ENCODE results near the gene TRAPPC3.

The TRAPPC3 gene

GRCh38 chr1:36116901-36117300 is 32.4 kb downstream of the TRAPPC3 start:
- H3K4me1 ChIP-seq (ENCODE audit: control insufficient read depth, insufficient read depth, low read length), result no peaks in the 10 kb centered on the region
- no peaks in the 10 kb centered on the region for H3K9me3 ChIP-seq (ENCODE audit: control insufficient read depth, insufficient read depth, low read depth, low read length)
- ChIA-PET POLR2A (no interaction called here), CTCF (interaction anchor here (1.4 to 7.5 kb wide), 2 partner anchors 15 to 17 kb away, joined by 4 to 65 read pairs; no protein-coding TSS in a partner anchor)
- TF ChIP-seq ZBTB6 (tag by site-specific recombination; IDR thresholded peaks at IDR 0.05) (0 out of 2 replicates have a peak, but pooled peaks have one; percentile 46), PRDM10 (tag by site-specific recombination; IDR thresholded peaks at IDR 0.05) (no peak)
- no peaks in the 10 kb centered on the region for H3K36me3 ChIP-seq (ENCODE audit: control insufficient read depth in 2 of 2, insufficient read depth in 1 of 2, low read length in 2 of 2)
- no peak overlapping the region for H3K4me3 ChIP-seq (ENCODE audit: low read depth, low read length)
- no peak overlapping the region for H3K27ac ChIP-seq (ENCODE audit: extremely low read depth, low read depth, low read length)

- ChIA-PET CTCF (interaction anchor here (0.6 to 7.5 kb wide), 2 partner anchors 18 to 34 kb away, joined by 5 to 65 read pairs; no protein-coding TSS in a partner anchor), POLR2A (no interaction called here)
- no peaks in the 10 kb centered on the region for H3K36me3 ChIP-seq (ENCODE audit: control insufficient read depth in 2 of 2, insufficient read depth in 1 of 2, low read length in 2 of 2)
- no peak overlapping the region for H3K27ac ChIP-seq (ENCODE audit: extremely low read depth, low read depth, low read length)
- no peaks in the 10 kb centered on the region for H3K4me1 ChIP-seq (ENCODE audit: control insufficient read depth, insufficient read depth, low read length)
- no peaks in the 10 kb centered on the region for H3K9me3 ChIP-seq (ENCODE audit: control insufficient read depth, insufficient read depth, low read depth, low read length)
- H3K4me3 ChIP-seq (ENCODE audit: low read depth, low read length), result no peak overlapping the region
- TF ChIP-seq ZIC2 (tag by site-specific recombination; IDR thresholded peaks at IDR 0.05) (peak; percentile 35), ZNF398 (tag by site-specific recombination; IDR thresholded peaks at IDR 0.05) (0 out of 2 replicates have a peak, but pooled peaks have one; percentile 9), KLF9 (tag by site-specific recombination; IDR thresholded peaks at IDR 0.05; ENCODE audit: low read depth) (no peak), ZNF530 (tag by site-specific recombination; IDR thresholded peaks at IDR 0.05; ENCODE audit: low read depth) (no peak)
Observed at GRCh38 chr1:36115931-36116330, 33.4 kb downstream of the TRAPPC3 start.

- no peak for TF ChIP-seq ZNF324 (tag by site-specific recombination; IDR thresholded peaks at IDR 0.05)
- TF ChIP-seq ZNF341 (tag by site-specific recombination; IDR thresholded peaks at IDR 0.05; ENCODE audit: low read depth), result 0 out of 2 replicates have a peak, but pooled peaks have one; percentile 33
- TF ChIP-seq ZNF146 (tag by site-specific recombination; IDR thresholded peaks at IDR 0.05), result no peak
- TF ChIP-seq ZNF394 (tag by site-specific recombination; IDR thresholded peaks at IDR 0.05; ENCODE audit: borderline replicate concordance), result no peak
- TF ChIP-seq ZNF416 (tag by site-specific recombination; IDR thresholded peaks at IDR 0.05), result no peak
- TF ChIP-seq ZBTB21 (tag by site-specific recombination; IDR thresholded peaks at IDR 0.05), result no peak
- peak; percentile 72 for TF ChIP-seq ZIC2 (tag by site-specific recombination; IDR thresholded peaks at IDR 0.05)
- H3K4me1 ChIP-seq (ENCODE audit: control insufficient read depth, insufficient read depth, low read length), result no peaks in the 10 kb centered on the region
- ChIA-PET POLR2A (no interaction called here), CTCF (interaction anchor here (0.6 to 7.5 kb wide), 3 partner anchors 16 to 790 kb away, joined by 3 to 65 read pairs (median 4); no protein-coding TSS in a partner anchor)
- H3K4me3 ChIP-seq (ENCODE audit: low read depth, low read length), result no peak overlapping the region
- no peaks in the 10 kb centered on the region for H3K36me3 ChIP-seq (ENCODE audit: control insufficient read depth in 2 of 2, insufficient read depth in 1 of 2, low read length in 2 of 2)
- H3K9me3 ChIP-seq (ENCODE audit: control insufficient read depth, insufficient read depth, low read depth, low read length), result no peaks in the 10 kb centered on the region
- no peak overlapping the region for H3K27ac ChIP-seq (ENCODE audit: extremely low read depth, low read depth, low read length)
Observed at GRCh38 chr1:36115200-36115669, 34.1 kb downstream of the TRAPPC3 start.
